Right ventricle myocardium superior (tissue), 1 donor: Measurements from ENCODE around the gene CDNF. TPM values are rescaled to one million over a fixed set of nuclear protein-coding genes. Genes with fewer than 3 reads are reported as not detected.
A peak's percentile ranks its signal among the peaks of the same experiment; 100 is the strongest.

Experiments used
- ATAC-seq: fragments of 200-7000 bp; cut with Tn5 transposase; one replicate; pipeline ENCODE4 v1.9.1; 2020; ENCODE audit warnings: mild to moderate bottlenecking; ENCODE audit not compliant: poor library complexity
- DNase-seq: peaks from one replicate; pipeline ENCODE4 v3.0.0-alpha.2; 2020
- intact Hi-C: fragments of 100-400 bp; cut with DNase I; formaldehyde crosslinking; loops from one replicate; pipeline ENCODE4 v1.11.2; 2022
- total RNA-seq: library from RNA; stranded (reverse); fragmentation: NEBNext Ultra II Directional; extraction: Animal tissue kit (Norgen Biotek cat#: 25700); gene quantifications from one replicate; pipeline ENCODE4 v1.2.1, GENCODE V29; 2021
- donor health status: DM: no; HTN: yes; CAD: no; lungs with severe emphysema.

Gene CDNF
- total RNA-seq, 1 donor from 2014 or later, result 2.3 TPM

GRCh38 chr10:14812271-14812670 lies 25.6 kb downstream of the CDNF start:
- intact Hi-C loops, result no loop called here
- no peak for ATAC-seq
- DNase-seq, result no peak

- ATAC-seq (no peak), DNase-seq (no peak)
- intact Hi-C loops, result no loop called here
Observed at GRCh38 chr10:14810969-14811953, 26.6 kb downstream of the CDNF start.

- DNase-seq (no peak), ATAC-seq (no peak)
- intact Hi-C loops, result no loop called here
Observed at GRCh38 chr10:14806318-14806717, 31.5 kb downstream of the CDNF start.

- ATAC-seq, result no peak
- DNase-seq, result no peak
- intact Hi-C loops, result no loop called here
Observed at GRCh38 chr10:14803827-14804226, 34.0 kb downstream of the CDNF start.

GRCh38 chr10:14801723-14802122 lies 36.1 kb downstream of the CDNF start:
- intact Hi-C loops, result no loop called here
- DNase-seq, result no peak
- ATAC-seq, result no peak

- ATAC-seq, result no peak
- intact Hi-C loops, result no loop called here
- no peak for DNase-seq
Observed at GRCh38 chr10:14800397-14800796, 37.4 kb downstream of the CDNF start.

- no peak for ATAC-seq
- intact Hi-C loops, result no loop called here
- no peak for DNase-seq
Observed at GRCh38 chr10:14798636-14799035, 39.2 kb downstream of the CDNF start.

- no peak for DNase-seq
- no peak for ATAC-seq
- intact Hi-C loops, result no loop called here
Observed at GRCh38 chr10:14787938-14788337, 49.9 kb downstream of the CDNF start.

GRCh38 chr10:14784459-14785055 lies 53.3 kb downstream of the CDNF start:
- ATAC-seq, result peak; percentile 20
- intact Hi-C loops, result no loop called here
- DNase-seq, result no peak

- intact Hi-C loops, result no loop called here
- no peak for ATAC-seq
- no peak for DNase-seq
Observed at GRCh38 chr10:14782691-14783363, 55.0 kb downstream of the CDNF start.

- intact Hi-C loops, result no loop called here
- DNase-seq (no peak), ATAC-seq (no peak)
Observed at GRCh38 chr10:14781763-14782162, 56.1 kb downstream of the CDNF start.

- DNase-seq (no peak), ATAC-seq (peak; percentile 71)
- intact Hi-C loops, result no loop called here
Observed at GRCh38 chr10:14779001-14779651, 58.7 kb downstream of the CDNF start.

GRCh38 chr10:14776546-14776945 lies 61.3 kb downstream of the CDNF start:
- DNase-seq (no peak), ATAC-seq (no peak)
- intact Hi-C loops, result no loop called here

GRCh38 chr10:14775656-14776055 lies 62.2 kb downstream of the CDNF start:
- intact Hi-C loops, result no loop called here
- no peak for DNase-seq
- no peak for ATAC-seq

GRCh38 chr10:14774797-14775196 lies 63.0 kb downstream of the CDNF start, which contains the start of gene FAM107B:
Gene FAM107B, minus strand, starts transcription at chr10:14774897. Its CDS starts 234 bp downstream, at chr10:14774663.
- intact Hi-C loops, result no loop called here
- no peak for DNase-seq
- ATAC-seq, result no peak

- no peak for DNase-seq
- intact Hi-C loops, result no loop called here
- no peak for ATAC-seq
Observed at GRCh38 chr10:14774214-14774580, 63.6 kb downstream of the CDNF start.

- no peak for ATAC-seq
- no peak for DNase-seq
- intact Hi-C loops, result no loop called here
Observed at GRCh38 chr10:14773551-14774213, 64.2 kb downstream of the CDNF start.

GRCh38 chr10:14772399-14772798 lies 65.4 kb downstream of the CDNF start:
- DNase-seq, result no peak
- no peak for ATAC-seq
- intact Hi-C loops, result no loop called here

- ATAC-seq (no peak), DNase-seq (no peak)
- intact Hi-C loops, result no loop called here
Observed at GRCh38 chr10:14770927-14771326, 66.9 kb downstream of the CDNF start.
